ENCODE measurements around the gene NOVA2. TPM values are rescaled to one million over a fixed set of nuclear protein-coding genes. Genes with fewer than 3 reads are reported as not detected.

NOVA2 gene
- total and polyA plus RNA-seq, 2 donors (not counting 3 experiments of a cell fraction or from before 2014, with no cell fraction given): 5.6 to 34.2 TPM

DNA sequence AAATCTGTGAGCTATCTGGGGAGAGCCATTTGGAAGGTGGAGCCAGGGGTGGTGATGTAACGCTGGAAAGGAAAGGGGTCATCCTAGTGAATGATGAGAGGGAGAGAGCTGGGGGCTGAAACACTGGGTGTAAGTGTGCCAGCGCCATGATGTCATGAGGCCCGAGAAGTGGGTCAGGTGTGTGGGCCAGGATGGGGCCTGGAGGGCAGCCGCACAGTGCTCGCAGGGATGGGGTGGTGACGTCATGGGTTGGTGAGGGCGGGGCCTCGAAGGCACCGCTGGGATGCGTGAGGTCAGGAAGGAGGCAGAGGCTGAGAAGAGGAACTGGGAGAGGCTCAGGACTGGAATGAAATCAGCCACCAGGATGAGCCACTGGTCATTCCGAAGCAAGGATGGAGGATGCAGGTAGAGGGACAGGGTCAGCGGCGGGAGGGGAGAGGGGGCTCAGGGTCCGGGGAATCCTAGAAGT is 26.0 kb upstream of the NOVA2 start:
- Histone ChIP-seq H3K36me3 (ENCODE audit: control insufficient read depth in 2 of 2, extremely low read depth in 1 of 2, insufficient read depth in 2 of 2, low read length in 2 of 2) (no peaks in the 10 kb centered on the region), H3K4me1 (ENCODE audit: control insufficient read depth, extremely low read depth, insufficient read depth, low read length) (peaks cover 9% of the 10 kb centered on the region), H3K4me2 (ENCODE audit: insufficient read depth, low read length) (no peak overlapping the region), H3K27ac (ENCODE audit: insufficient read depth, low read depth, low read length) (no peak overlapping the region), H4K20me1 (replicated peaks; ENCODE audit: control insufficient read depth, extremely low read depth, insufficient read depth, low read length) (no peaks in the 10 kb centered on the region), H3K79me2 (ENCODE audit: control insufficient read depth, insufficient read depth, low read length) (peaks cover 5% of the 10 kb centered on the region), H3K9me1 (replicated peaks; ENCODE audit: control insufficient read depth, extremely low read depth, insufficient read depth, low read length) (no peaks in the 10 kb centered on the region), H3K27me3 (ENCODE audit: control insufficient read depth in 2 of 2, insufficient read depth in 2 of 2, low read length in 2 of 2) (no peaks in the 10 kb centered on the region), H3K9ac (replicated peaks; ENCODE audit: extremely low read depth, insufficient read depth, low read length) (no peak overlapping the region), H3K4me3 (replicated peaks in 1 of 3; ENCODE audit: insufficient read depth in 1 of 3, low read depth in 1 of 3, low read length in 3 of 3) (no peak overlapping the region), H3K9me3 (replicated peaks; ENCODE audit: control insufficient read depth, insufficient read depth, low read length) (no peaks in the 10 kb centered on the region), H2AFZ (ENCODE audit: low read depth, low read length) (no peak overlapping the region)
- dilution Hi-C loops (cut with MboI; ENCODE audit: extremely low pct_ligation_motif_present, low sequenced_read_pairs): no loop called here
- no TSS peak for BruUV-seq (replicated peaks)
- no peak for FAIRE-seq
- DNase-seq (ENCODE audit: low read depth, low spot score): no peak
- CTCF ChIA-PET: no interaction called here
- TF ChIP-seq CTCF (IDR thresholded peaks at IDR 0.05; ENCODE audit: extremely low read depth in 1 of 2, insufficient read depth in 1 of 2, low read depth in 1 of 2, low read length in 2 of 2) (no peak), EZH2 (IDR thresholded peaks at IDR 0.05; ENCODE audit: borderline replicate concordance, low read depth, low read length, severe bottlenecking) (no peak), POLR2AphosphoS5 (IDR thresholded peaks at IDR 0.05; ENCODE audit: insufficient read depth, low read depth, low read length) (no peak), MYC (IDR thresholded peaks at IDR 0.05; ENCODE audit: low read depth, low read length) (no peak)
- POLR2A ChIA-PET: no interaction called here
- intact Hi-C loops (cut with micrococcal nuclease): loop anchor here (5.0 kb wide), 1 partner anchor 182 kb away; the partner anchor contains the start of gene RSPH6A

DNA sequence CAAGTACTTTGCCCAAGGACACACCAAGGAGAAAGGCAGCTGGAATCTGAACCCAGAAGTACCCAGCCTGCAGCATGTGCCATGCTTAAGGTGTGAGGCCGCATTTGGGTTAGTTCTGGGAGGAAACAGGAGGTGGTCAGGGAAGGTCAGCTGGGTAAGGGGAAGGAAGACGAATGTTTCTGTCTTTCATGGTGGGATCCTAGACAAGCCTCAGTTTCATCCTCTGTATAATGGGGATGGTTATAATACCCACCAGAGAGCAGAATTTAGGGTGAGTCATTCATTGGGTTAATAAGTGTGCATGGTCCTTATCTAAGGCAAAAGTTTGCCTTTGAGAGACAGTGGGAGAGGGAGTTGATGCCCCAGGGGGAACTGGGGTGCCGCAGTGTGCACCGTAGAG is 25.2 kb upstream of the NOVA2 start:
- Histone ChIP-seq H2AFZ (ENCODE audit: low read depth, low read length) (no peak overlapping the region), H3K4me1 (ENCODE audit: control insufficient read depth, extremely low read depth, insufficient read depth, low read length) (peaks cover 12% of the 10 kb centered on the region), H3K36me3 (ENCODE audit: control insufficient read depth in 2 of 2, extremely low read depth in 1 of 2, insufficient read depth in 2 of 2, low read length in 2 of 2) (no peaks in the 10 kb centered on the region), H3K27me3 (ENCODE audit: control insufficient read depth in 2 of 2, insufficient read depth in 2 of 2, low read length in 2 of 2) (no peaks in the 10 kb centered on the region), H3K79me2 (ENCODE audit: control insufficient read depth, insufficient read depth, low read length) (peaks cover 5% of the 10 kb centered on the region), H3K4me2 (ENCODE audit: insufficient read depth, low read length) (no peak overlapping the region), H3K27ac (ENCODE audit: insufficient read depth, low read depth, low read length) (no peak overlapping the region), H3K9ac (replicated peaks; ENCODE audit: extremely low read depth, insufficient read depth, low read length) (no peak overlapping the region), H3K9me3 (replicated peaks; ENCODE audit: control insufficient read depth, insufficient read depth, low read length) (no peaks in the 10 kb centered on the region), H4K20me1 (replicated peaks; ENCODE audit: control insufficient read depth, extremely low read depth, insufficient read depth, low read length) (no peaks in the 10 kb centered on the region), H3K4me3 (replicated peaks in 1 of 3; ENCODE audit: insufficient read depth in 1 of 3, low read depth in 1 of 3, low read length in 3 of 3) (no peak overlapping the region), H3K9me1 (replicated peaks; ENCODE audit: control insufficient read depth, extremely low read depth, insufficient read depth, low read length) (no peaks in the 10 kb centered on the region)
- CTCF ChIA-PET: interaction anchor here (1.0 kb wide), 1 partner anchor 30 kb away, joined by 4 read pairs; no protein-coding TSS in a partner anchor
- TF ChIP-seq CTCF (IDR thresholded peaks at IDR 0.05; ENCODE audit: extremely low read depth in 1 of 2, insufficient read depth in 1 of 2, low read depth in 1 of 2, low read length in 2 of 2) (no peak), MYC (IDR thresholded peaks at IDR 0.05; ENCODE audit: low read depth, low read length) (no peak), GATA2 (IDR thresholded peaks at IDR 0.05; ENCODE audit: insufficient read depth, insufficient read length, low read depth, low read length) (no peak), JUN (IDR thresholded peaks at IDR 0.05; ENCODE audit: borderline replicate concordance, insufficient read depth, insufficient read length, low read depth) (no peak), POLR2A (IDR thresholded peaks at IDR 0.05; ENCODE audit: low read depth, low read length) (no peak), MAX (IDR thresholded peaks at IDR 0.05; ENCODE audit: insufficient read depth, insufficient read length) (no peak), EZH2 (IDR thresholded peaks at IDR 0.05; ENCODE audit: borderline replicate concordance, low read depth, low read length, severe bottlenecking) (no peak), FOS (IDR thresholded peaks at IDR 0.05; ENCODE audit: borderline replicate concordance, insufficient read depth, low read length) (no peak), POLR2AphosphoS5 (IDR thresholded peaks at IDR 0.05; ENCODE audit: insufficient read depth, low read depth, low read length) (no peak)
- intact Hi-C loops (cut with micrococcal nuclease): loop anchor here (5.0 kb wide), 1 partner anchor 182 kb away; the partner anchor contains the start of gene RSPH6A
- POLR2A ChIA-PET: no interaction called here
- DNase-seq (ENCODE audit: low read depth, low spot score) (no peak), FAIRE-seq (no peak)
- dilution Hi-C loops (cut with MboI; ENCODE audit: extremely low pct_ligation_motif_present, low sequenced_read_pairs): no loop called here
- no TSS peak for BruUV-seq (replicated peaks)
